ENCODE results near the gene ZNF549.
"Not testable (repeated sequence)": the region's sequence is repeated elsewhere in the genome, so short reads cannot be mapped to it uniquely, and the experiment has no call there.

The ZNF549 gene

DNA sequence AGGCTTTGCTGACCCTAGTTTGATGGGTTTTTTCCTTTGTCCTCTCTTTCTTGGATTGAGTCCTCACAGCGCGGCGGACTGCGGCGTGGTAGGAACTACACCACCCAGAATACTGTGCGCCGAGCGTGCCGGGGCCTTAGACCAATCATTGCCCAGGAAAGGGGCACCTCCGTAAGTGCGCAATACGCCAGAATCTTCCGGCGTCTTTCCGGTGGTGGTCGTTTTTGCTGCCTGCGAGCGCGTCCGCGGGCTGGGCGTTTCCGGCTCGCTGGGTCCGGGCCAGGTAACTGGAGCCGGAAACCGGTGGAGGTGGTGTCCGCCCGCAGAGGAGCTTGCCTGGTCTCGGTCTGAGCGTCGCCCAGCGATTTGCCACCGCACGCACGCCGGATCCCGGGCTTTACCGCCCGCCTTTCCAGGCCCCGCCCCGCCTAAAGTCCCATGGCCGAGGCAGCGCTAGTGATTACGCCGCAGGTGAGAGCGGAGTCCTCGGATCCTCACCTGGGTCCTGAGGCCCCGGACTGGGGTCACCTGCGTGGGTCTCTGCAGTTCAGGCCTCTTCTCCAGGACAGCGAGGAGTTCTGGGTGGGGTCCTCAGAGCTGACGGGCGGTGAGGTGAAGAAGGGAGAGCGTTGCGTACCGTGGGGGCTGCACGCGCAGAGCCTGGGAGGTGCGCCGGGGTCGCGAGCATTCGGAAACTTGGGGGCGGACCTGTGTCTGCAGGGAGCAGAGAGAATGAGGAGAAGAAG is at the start of gene ZNF549:
Gene ZNF549, plus strand, starts transcription at position 221 of the 746 bp plus-strand sequence. Its CDS starts 218 bp downstream, at position 439.
- DNase-seq (ENCODE audit: low read depth in 3 of 3): peak; percentile 73 to 85 (median 84)

GRCh38 chr19:57487477-57488298 is 39.5 kb upstream of the ZNF549 start, which contains the start of gene ZNF419:
TSS of gene ZNF419 (plus strand) at chr19:57487750. CDS start at chr19:57487951, 201 bp downstream.
- DNase-seq (ENCODE audit: low read depth in 3 of 3): peak; percentile 87 to 93 (median 90)

- DNase-seq (ENCODE audit: low read depth in 3 of 3): not testable (repeated sequence)
Measured at GRCh38 chr19:57488299-57488644, 38.9 kb upstream of the ZNF549 start.

DNA sequence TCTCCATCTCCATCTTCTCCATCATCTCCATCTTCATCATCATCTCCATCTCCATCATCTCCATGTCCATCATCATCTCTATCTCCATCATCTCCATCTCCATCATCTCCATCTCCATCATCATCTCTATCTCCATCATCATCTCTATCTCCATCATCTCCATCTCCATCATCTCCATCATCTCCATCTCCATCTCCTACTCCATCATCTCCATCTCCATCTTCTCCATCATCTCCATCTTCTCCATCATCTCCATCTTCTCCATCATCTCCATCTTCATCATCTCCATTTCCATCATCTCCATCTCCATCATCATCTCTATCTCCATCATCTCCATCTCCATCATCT is 27.9 kb upstream of the ZNF549 start:
- DNase-seq (ENCODE audit: low read depth in 3 of 3): not testable (repeated sequence)

DNA sequence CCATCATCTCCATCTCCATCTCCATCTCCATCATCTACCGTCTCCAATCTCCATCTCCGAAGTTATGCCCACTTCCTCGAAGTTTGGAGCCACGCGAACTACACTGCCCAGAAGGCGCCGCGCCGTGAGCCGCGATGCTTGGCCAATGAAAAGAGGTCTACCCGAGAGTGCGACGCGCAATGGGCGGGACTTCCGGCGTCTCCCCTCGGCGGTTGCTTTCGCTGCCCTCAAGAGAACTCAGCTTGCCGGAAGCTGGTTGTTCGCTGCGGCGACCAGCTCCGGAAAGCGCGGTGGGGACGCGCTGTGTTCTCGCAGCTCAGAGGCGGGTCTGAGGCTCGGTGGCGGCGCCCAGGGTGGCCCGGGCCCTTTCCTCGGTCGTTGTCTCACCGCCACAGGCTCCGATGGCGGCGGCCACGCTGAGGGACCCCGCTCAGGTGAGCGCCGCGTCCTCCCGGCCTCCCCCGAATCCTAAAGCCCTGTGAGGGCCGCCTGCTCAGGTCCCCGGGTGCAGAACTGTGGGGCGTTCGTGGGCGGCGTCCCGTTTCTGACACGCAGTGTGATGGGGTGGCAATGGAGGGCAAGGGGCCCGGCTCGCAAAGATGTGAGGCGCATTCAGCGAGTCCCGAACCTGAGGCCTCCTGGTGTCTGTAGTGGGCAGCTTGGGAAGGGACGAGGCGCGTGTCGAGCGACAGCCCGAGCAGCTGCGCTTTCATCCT is 27.3 kb upstream of the ZNF549 start, which contains the start of gene ZNF773:
Gene ZNF773, plus strand, starts transcription at position 259 of the 716 bp plus-strand sequence. Its CDS starts 143 bp downstream, at position 402.
- peak; percentile 92 to 94 (median 92) for DNase-seq (ENCODE audit: low read depth in 3 of 3)

DNA sequence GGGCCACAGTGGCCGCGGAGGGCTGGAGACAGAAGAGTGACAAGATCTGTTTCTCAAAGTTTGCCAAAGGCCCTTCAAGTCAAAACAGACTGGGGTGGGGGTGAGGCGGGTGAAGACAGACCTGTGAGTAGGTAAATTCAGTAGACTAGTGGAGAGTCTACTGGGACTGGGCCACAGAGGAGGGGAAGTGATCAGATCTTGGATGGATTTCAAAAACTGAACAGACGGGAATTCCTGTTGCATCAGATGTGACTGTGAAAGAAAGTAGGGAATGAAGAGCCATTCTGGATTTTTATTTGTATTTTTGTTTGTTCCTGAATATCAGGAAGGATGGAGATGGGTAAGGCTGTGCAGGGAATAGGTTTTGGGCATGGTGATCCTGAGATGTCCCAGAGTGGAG is 26.8 kb upstream of the ZNF549 start:
- not testable (repeated sequence) for DNase-seq (ENCODE audit: low read depth in 3 of 3)

GRCh38 chr19:57506163-57506562 is 21.0 kb upstream of the ZNF549 start:
- no peak for DNase-seq (ENCODE audit: low read depth in 3 of 3)

GRCh38 chr19:57511484-57511883 is 15.7 kb upstream of the ZNF549 start:
- DNase-seq (ENCODE audit: low read depth in 3 of 3): no peak

- no peak for DNase-seq (ENCODE audit: low read depth in 3 of 3)
Measured at GRCh38 chr19:57512845-57513244, 14.3 kb upstream of the ZNF549 start.

- no peak for DNase-seq (ENCODE audit: low read depth in 3 of 3)
Measured at GRCh38 chr19:57515255-57515654, 11.9 kb upstream of the ZNF549 start.

GRCh38 chr19:57518021-57518420 is 9.1 kb upstream of the ZNF549 start:
- DNase-seq (ENCODE audit: low read depth in 3 of 3): not testable (repeated sequence)

- DNase-seq (ENCODE audit: low read depth in 3 of 3): no peak
Measured at GRCh38 chr19:57537953-57538547, 10.9 kb downstream of the ZNF549 start.

DNA sequence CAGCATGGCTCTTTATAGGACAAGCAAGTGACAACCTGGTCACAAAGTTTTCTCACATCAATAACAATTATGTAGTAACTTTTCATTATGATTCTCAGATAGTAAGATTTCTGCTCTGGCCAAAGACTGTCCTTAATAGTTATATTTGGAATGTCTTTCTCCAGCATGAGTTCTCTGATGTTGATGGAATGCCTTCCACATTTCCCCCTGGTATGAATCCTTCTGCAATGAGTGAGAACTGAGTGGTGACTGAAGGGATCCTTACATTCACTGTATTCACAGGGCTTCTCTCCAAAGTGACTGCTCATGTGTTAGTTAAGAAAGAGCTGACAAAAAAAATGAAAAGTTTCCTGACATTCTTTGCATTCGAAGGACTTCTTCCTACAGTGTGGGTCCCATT is 19.4 kb downstream of the ZNF549 start:
- DNase-seq (ENCODE audit: low read depth in 3 of 3): no peak

DNA sequence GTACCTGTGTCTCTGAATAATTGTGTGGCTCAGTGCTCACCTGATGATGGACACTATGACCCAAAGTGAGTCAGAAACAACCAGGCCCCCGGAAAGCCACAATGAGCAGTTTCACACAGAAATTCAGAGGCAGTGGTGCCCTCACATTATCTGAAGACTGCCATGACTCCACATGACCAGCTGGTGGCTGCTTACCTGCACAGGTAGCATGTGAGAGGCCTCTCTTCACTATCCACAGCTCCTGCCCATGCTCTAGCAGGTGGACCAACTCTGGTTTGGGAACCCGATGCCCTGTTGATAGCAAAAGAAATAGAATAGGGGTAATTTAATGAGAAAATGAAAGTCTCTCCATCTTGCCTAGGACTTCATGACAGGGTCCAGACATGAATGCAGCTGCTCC is 25.3 kb downstream of the ZNF549 start:
- DNase-seq (ENCODE audit: low read depth in 3 of 3): no peak

GRCh38 chr19:57557659-57558058 is 30.5 kb downstream of the ZNF549 start:
- no peak for DNase-seq (ENCODE audit: low read depth in 3 of 3)

- no peak for DNase-seq (ENCODE audit: low read depth in 3 of 3)
Measured at GRCh38 chr19:57558525-57558924, 31.4 kb downstream of the ZNF549 start.

- DNase-seq (ENCODE audit: low read depth in 3 of 3): peak in 1 of 3 experiments; percentile 2
Measured at GRCh38 chr19:57559008-57559403, 31.9 kb downstream of the ZNF549 start.

- DNase-seq (ENCODE audit: low read depth in 3 of 3): peak; percentile 79 to 87 (median 83)
Measured at GRCh38 chr19:57559404-57560025, 32.4 kb downstream of the ZNF549 start, which contains the start of gene ZNF550. TSS of gene ZNF550 (minus strand) at chr19:57559863. CDS start at chr19:57559682, 181 bp downstream.

- DNase-seq (ENCODE audit: low read depth in 3 of 3): no peak
Measured at GRCh38 chr19:57560049-57560491, 32.9 kb downstream of the ZNF549 start.

DNA sequence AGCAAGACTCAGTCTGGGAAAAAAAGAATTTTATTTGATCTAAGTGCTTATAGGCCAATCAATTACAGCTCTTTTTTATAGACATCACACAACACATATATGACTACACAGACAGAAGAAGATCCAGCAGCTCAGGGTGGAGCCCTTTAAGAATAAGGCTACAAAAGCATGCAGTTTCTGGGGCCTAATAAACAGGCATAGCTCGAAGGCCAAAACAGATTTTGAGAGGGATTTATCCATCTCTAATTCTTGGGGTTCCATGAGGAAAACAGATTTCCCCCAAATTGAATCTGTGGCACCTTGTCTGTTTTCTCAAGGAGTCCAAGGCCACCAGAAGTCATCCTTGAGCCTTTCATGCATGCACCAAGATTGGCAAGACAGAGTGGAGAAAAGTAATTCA is 36.4 kb downstream of the ZNF549 start:
- no peak for DNase-seq (ENCODE audit: low read depth in 3 of 3)
